Measurements from ENCODE around the gene ACKR4. TPM values are rescaled to one million over a fixed set of nuclear protein-coding genes. Genes with fewer than 3 reads are reported as not detected.

ACKR4 gene
- total and polyA plus RNA-seq, 7 experiments from 2014 or later = 0.16 to 0.51 (median 0.19) TPM; not detected in 4

DNA sequence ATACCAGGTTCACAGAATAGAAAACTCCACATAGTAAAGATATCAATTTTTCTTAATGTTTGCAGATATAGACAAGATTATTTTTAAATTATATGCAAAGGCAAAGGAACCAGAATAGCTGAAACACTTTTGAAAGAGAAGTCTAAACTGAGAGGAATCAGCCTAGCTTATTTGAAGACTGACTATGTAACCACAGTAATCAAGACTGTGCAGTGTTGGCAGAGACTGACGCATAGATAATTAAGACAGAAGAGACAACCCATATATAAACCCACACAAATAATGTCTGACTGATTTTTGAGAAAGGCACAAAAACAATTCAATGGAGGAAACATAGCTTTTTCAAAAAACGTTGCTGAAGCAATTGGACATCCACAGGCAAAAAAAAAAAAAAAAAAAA, 28.6 kb upstream of the ACKR4 start:
- CTCF ChIA-PET = no interaction called here
- Histone ChIP-seq H3K4me1 (ENCODE audit: control insufficient read depth in 2 of 2, insufficient read depth in 2 of 2, low read length in 2 of 2) (no peaks in the 10 kb centered on the region), H3K4me3 (ENCODE audit: low read length) (no peak overlapping the region), H3K9me3 (ENCODE audit: control insufficient read depth in 2 of 3, low read length in 3 of 3) (no peaks in the 10 kb centered on the region), H3K27me3 (ENCODE audit: control insufficient read depth in 2 of 2, insufficient read depth in 2 of 2, low read length in 2 of 2) (no peaks in the 10 kb centered on the region), H3K36me3 (ENCODE audit: control insufficient read depth in 2 of 3, insufficient read depth in 3 of 3, low read length in 3 of 3) (peaks cover 0 to 3% (median 0%) of the 10 kb centered on the region in 3 experiments), H3K27ac (ENCODE audit: low read depth, low read length) (no peak overlapping the region)
- intact Hi-C loops (cut with micrococcal nuclease) = no loop called here
- Mint-ChIP-seq H3K27ac (no peak overlapping the region), H3K9me3 (peaks cover 0 to 8% (median 0%) of the 10 kb centered on the region in 11 donors), H3K4me3 (no peak overlapping the region), H3K4me1 (peaks cover 0 to 5% (median 0%) of the 10 kb centered on the region in 7 donors), H3K36me3 (peaks cover 8 to 76% (median 44%) of the 10 kb centered on the region in 5 donors), H3K27me3 (no peaks in the 10 kb centered on the region)
- no peak for DNase-seq
- no peak for ATAC-seq
- POLR2A ChIA-PET = no interaction called here

DNA sequence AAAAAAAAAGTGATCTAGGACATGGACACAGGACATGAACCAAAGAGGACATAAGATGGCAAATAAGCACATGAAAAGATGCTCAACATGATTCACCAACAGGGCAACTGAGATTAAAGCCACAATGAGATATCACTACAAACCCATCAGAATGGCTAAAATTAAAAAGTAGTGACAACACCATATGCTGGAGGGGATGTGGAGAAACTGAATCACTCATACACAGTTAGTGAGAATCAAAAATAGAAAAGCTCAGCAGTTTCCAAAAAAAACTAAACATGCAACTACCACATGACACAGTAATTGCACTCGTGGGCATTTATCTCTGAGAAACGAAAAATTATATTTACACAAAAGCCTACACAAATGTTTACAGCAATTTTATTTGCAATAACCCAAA, 27.9 kb upstream of the ACKR4 start:
- peaks cover 0 to 5% (median 0%) of the 10 kb centered on the region in 7 donors for H3K4me1 Mint-ChIP-seq
- peak overlapping the region in 1 of 9 donors; percentile 14 for H3K27ac Mint-ChIP-seq
- H3K4me1 ChIP-seq (ENCODE audit: control insufficient read depth in 2 of 2, insufficient read depth in 2 of 2, low read length in 2 of 2) = no peaks in the 10 kb centered on the region
- peaks cover 0 to 5% (median 0%) of the 10 kb centered on the region in 11 donors for H3K9me3 Mint-ChIP-seq
- H3K27me3 ChIP-seq (ENCODE audit: control insufficient read depth in 2 of 2, insufficient read depth in 2 of 2, low read length in 2 of 2) = no peaks in the 10 kb centered on the region
- no peaks in the 10 kb centered on the region for H3K27me3 Mint-ChIP-seq
- H3K36me3 Mint-ChIP-seq = peaks cover 7 to 77% (median 48%) of the 10 kb centered on the region in 5 donors
- H3K36me3 ChIP-seq (ENCODE audit: control insufficient read depth in 2 of 3, insufficient read depth in 3 of 3, low read length in 3 of 3) = peaks cover 0 to 3% (median 0%) of the 10 kb centered on the region in 3 experiments
- ChIA-PET POLR2A (no interaction called here), CTCF (no interaction called here)
- intact Hi-C loops (cut with micrococcal nuclease) = no loop called here
- no peak overlapping the region for H3K4me3 ChIP-seq (ENCODE audit: low read length)
- no peaks in the 10 kb centered on the region for H3K9me3 ChIP-seq (ENCODE audit: control insufficient read depth in 2 of 3, low read length in 3 of 3)
- DNase-seq (no peak), ATAC-seq (no peak)
- no peak overlapping the region for H3K27ac ChIP-seq (ENCODE audit: low read depth, low read length)
- no peak overlapping the region for H3K4me3 Mint-ChIP-seq

DNA sequence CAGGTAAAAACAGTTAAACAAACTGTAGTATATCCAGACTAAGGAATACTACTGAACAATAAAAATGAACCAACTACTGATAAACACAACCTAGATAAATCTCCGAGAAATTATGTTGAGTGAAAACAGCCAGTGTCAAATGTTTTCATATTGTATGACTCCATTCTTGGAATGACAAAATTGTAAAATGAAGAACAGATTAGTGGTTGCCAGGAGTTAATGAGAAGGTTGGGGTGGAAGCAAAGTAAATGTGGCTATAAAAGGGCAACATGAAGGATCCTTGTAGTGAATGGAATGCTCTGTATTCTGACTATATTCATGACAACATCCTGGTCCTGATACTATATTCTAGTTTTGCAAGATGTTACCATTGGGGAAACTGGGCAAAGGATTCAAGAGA, 27.5 kb upstream of the ACKR4 start:
- no peak for DNase-seq
- ChIA-PET CTCF (no interaction called here), POLR2A (no interaction called here)
- Histone ChIP-seq H3K4me1 (ENCODE audit: control insufficient read depth in 2 of 2, insufficient read depth in 2 of 2, low read length in 2 of 2) (no peaks in the 10 kb centered on the region), H3K36me3 (ENCODE audit: control insufficient read depth in 2 of 3, insufficient read depth in 3 of 3, low read length in 3 of 3) (peaks cover 0 to 3% (median 0%) of the 10 kb centered on the region in 3 experiments), H3K4me3 (ENCODE audit: low read length) (no peak overlapping the region), H3K27me3 (ENCODE audit: control insufficient read depth in 2 of 2, insufficient read depth in 2 of 2, low read length in 2 of 2) (no peaks in the 10 kb centered on the region), H3K27ac (ENCODE audit: low read depth, low read length) (no peak overlapping the region), H3K9me3 (ENCODE audit: control insufficient read depth in 2 of 3, low read length in 3 of 3) (no peaks in the 10 kb centered on the region)
- H3K4me1 Mint-ChIP-seq = peaks cover 0 to 5% (median 0%) of the 10 kb centered on the region in 7 donors
- H3K4me3 Mint-ChIP-seq = no peak overlapping the region
- H3K36me3 Mint-ChIP-seq = peaks cover 3 to 75% (median 47%) of the 10 kb centered on the region in 5 donors
- ATAC-seq = no peak
- intact Hi-C loops (cut with micrococcal nuclease) = no loop called here
- H3K27me3 Mint-ChIP-seq = no peaks in the 10 kb centered on the region
- no peak overlapping the region for H3K27ac Mint-ChIP-seq
- peaks cover 0 to 5% (median 0%) of the 10 kb centered on the region in 11 donors for H3K9me3 Mint-ChIP-seq

DNA sequence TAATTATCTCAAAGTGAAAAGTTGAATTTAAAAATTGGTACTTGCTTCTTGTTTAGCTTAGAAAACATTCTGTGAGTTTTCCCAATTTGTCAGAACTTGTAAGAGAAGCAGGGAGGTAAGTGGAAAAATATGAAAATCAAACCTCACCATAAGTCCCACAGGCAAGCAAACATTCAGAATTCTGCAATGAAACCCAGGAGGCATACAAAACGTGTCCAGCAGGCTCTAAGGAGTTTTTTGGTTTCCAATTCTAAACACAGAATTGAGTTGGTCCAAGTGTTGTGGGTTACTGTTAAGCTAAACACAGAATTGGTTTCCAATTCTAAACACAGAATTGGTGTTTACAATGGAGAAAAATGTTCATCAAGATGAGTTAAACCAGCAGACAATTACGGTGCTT, 27.1 kb upstream of the ACKR4 start:
- DNase-seq = no peak
- ChIA-PET POLR2A (no interaction called here), CTCF (no interaction called here)
- intact Hi-C loops (cut with micrococcal nuclease) = no loop called here
- H3K36me3 Mint-ChIP-seq = peaks cover 0 to 71% (median 42%) of the 10 kb centered on the region in 5 donors
- Histone ChIP-seq H3K9me3 (ENCODE audit: control insufficient read depth in 2 of 3, low read length in 3 of 3) (no peaks in the 10 kb centered on the region), H3K27me3 (ENCODE audit: control insufficient read depth in 2 of 2, insufficient read depth in 2 of 2, low read length in 2 of 2) (no peaks in the 10 kb centered on the region), H3K4me3 (ENCODE audit: low read length) (no peak overlapping the region), H3K27ac (ENCODE audit: low read depth, low read length) (no peak overlapping the region), H3K36me3 (ENCODE audit: control insufficient read depth in 2 of 3, insufficient read depth in 3 of 3, low read length in 3 of 3) (peaks cover 0 to 3% (median 0%) of the 10 kb centered on the region in 3 experiments), H3K4me1 (ENCODE audit: control insufficient read depth in 2 of 2, insufficient read depth in 2 of 2, low read length in 2 of 2) (no peaks in the 10 kb centered on the region)
- ATAC-seq = no peak
- no peaks in the 10 kb centered on the region for H3K27me3 Mint-ChIP-seq
- H3K4me1 Mint-ChIP-seq = peaks cover 0 to 5% (median 0%) of the 10 kb centered on the region in 7 donors
- H3K9me3 Mint-ChIP-seq = peaks cover 0 to 5% (median 0%) of the 10 kb centered on the region in 11 donors
- no peak overlapping the region for H3K4me3 Mint-ChIP-seq
- H3K27ac Mint-ChIP-seq = no peak overlapping the region

DNA sequence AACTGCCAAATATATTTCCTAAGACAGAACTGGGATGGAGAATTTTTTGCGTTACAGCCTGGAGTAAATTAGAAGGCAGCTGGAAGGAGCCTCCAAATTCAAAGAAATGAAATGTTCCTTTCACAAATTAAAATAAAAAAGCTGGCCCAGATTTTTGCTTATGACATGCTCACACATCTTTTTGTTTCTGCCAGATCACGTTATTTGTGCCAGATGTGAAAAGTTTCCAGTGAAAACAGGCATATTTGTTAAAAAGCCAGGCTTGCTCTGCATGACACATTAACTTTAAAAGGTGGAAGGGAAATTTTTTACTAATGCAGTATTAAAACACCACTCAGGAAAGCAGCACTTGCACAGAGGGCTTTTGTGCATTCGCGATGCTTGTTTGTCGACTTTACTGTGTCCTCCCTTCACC, 23.3 kb upstream of the ACKR4 start:
- H3K27me3 ChIP-seq (ENCODE audit: control insufficient read depth in 2 of 2, insufficient read depth in 2 of 2, low read length in 2 of 2) = no peaks in the 10 kb centered on the region
- intact Hi-C loops (cut with micrococcal nuclease) = no loop called here
- Mint-ChIP-seq H3K27ac (no peak overlapping the region), H3K4me1 (peaks cover 0 to 5% (median 0%) of the 10 kb centered on the region in 7 donors), H3K36me3 (peaks cover 10 to 81% (median 59%) of the 10 kb centered on the region in 5 donors), H3K27me3 (no peaks in the 10 kb centered on the region), H3K9me3 (peaks cover 0 to 3% (median 0%) of the 10 kb centered on the region in 11 donors), H3K4me3 (no peak overlapping the region)
- ATAC-seq (no peak), DNase-seq (no peak)
- H3K9me3 ChIP-seq (ENCODE audit: control insufficient read depth in 2 of 3, low read length in 3 of 3) = no peaks in the 10 kb centered on the region
- ChIA-PET CTCF (no interaction called here), POLR2A (no interaction called here)
- H3K4me3 ChIP-seq (ENCODE audit: low read length) = no peak overlapping the region
- H3K36me3 ChIP-seq (ENCODE audit: control insufficient read depth in 2 of 3, insufficient read depth in 3 of 3, low read length in 3 of 3) = peaks cover 0 to 27% (median 0%) of the 10 kb centered on the region in 3 experiments
- H3K27ac ChIP-seq (ENCODE audit: low read depth, low read length) = no peak overlapping the region
- H3K4me1 ChIP-seq (ENCODE audit: control insufficient read depth in 2 of 2, insufficient read depth in 2 of 2, low read length in 2 of 2) = no peaks in the 10 kb centered on the region

DNA sequence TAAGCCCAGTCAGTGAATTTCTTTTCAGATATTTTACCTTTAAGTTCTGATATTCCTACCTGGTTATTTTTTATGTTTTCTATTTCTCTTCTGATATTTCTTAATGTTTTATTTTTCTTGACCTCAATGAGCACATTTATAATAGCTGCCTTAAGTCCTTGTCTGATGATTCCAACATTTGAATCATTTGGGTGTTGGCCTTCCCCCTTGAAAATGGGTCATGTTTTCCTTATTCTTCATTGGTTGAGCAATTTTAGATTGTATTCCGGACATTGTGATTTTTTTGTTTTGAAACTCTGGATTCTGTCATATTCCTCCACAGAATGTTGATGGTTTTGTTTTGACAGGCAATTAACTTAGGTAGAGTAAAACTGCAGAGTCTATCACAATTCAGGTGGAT, 9.7 kb upstream of the ACKR4 start:
- Mint-ChIP-seq H3K9me3 (peaks cover 0 to 11% (median 5%) of the 10 kb centered on the region in 11 donors), H3K4me1 (peaks cover 0 to 4% (median 0%) of the 10 kb centered on the region in 7 donors), H3K4me3 (no peak overlapping the region), H3K27ac (no peak overlapping the region), H3K36me3 (peaks cover 15 to 59% (median 35%) of the 10 kb centered on the region in 5 donors), H3K27me3 (no peaks in the 10 kb centered on the region)
- ChIA-PET CTCF (no interaction called here), POLR2A (no interaction called here)
- Histone ChIP-seq H3K36me3 (ENCODE audit: control insufficient read depth in 2 of 3, insufficient read depth in 3 of 3, low read length in 3 of 3) (no peaks in the 10 kb centered on the region), H3K27ac (ENCODE audit: low read depth, low read length) (no peak overlapping the region), H3K9me3 (ENCODE audit: control insufficient read depth in 2 of 3, low read length in 3 of 3) (no peaks in the 10 kb centered on the region), H3K4me1 (ENCODE audit: control insufficient read depth in 2 of 2, insufficient read depth in 2 of 2, low read length in 2 of 2) (no peaks in the 10 kb centered on the region), H3K4me3 (ENCODE audit: low read length) (no peak overlapping the region), H3K27me3 (ENCODE audit: control insufficient read depth in 2 of 2, insufficient read depth in 2 of 2, low read length in 2 of 2) (no peaks in the 10 kb centered on the region)
- no peak for DNase-seq
- intact Hi-C loops (cut with micrococcal nuclease) = no loop called here
- ATAC-seq = no peak

DNA sequence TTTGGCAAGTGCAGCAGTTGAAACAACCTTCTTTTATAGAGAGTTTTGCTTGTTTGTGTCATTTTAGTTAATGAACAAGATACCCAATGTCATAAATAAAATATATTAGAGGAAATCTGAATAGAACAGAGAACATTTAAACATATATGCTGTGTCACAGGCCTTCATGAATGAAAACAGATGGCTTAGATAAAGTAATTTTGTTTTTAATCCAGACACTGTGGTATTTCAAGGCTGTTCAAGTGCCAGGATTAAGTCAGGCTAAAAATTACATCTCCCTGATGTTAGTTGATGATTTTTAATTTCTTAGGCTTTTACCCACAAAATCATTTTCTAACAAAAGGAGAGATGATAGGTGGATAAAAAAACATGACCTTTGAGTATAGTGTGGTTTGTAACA, 4.9 kb upstream of the ACKR4 start:
- no peaks in the 10 kb centered on the region for H3K27me3 ChIP-seq (ENCODE audit: control insufficient read depth in 2 of 2, insufficient read depth in 2 of 2, low read length in 2 of 2)
- POLR2A ChIA-PET = no interaction called here
- peaks cover 0 to 6% (median 0%) of the 10 kb centered on the region in 7 donors for H3K4me1 Mint-ChIP-seq
- peaks cover 0 to 11% (median 3%) of the 10 kb centered on the region in 11 donors for H3K9me3 Mint-ChIP-seq
- DNase-seq (no peak), ATAC-seq (no peak)
- H3K27me3 Mint-ChIP-seq = no peaks in the 10 kb centered on the region
- CTCF ChIA-PET = interaction anchor here (0.7 kb wide), 1 partner anchor 1622 kb away, joined by 3 read pairs; no protein-coding TSS in a partner anchor
- intact Hi-C loops (cut with micrococcal nuclease) = no loop called here
- H3K36me3 Mint-ChIP-seq = peaks cover 19 to 81% (median 68%) of the 10 kb centered on the region in 5 donors
- H3K4me1 ChIP-seq (ENCODE audit: control insufficient read depth in 2 of 2, insufficient read depth in 2 of 2, low read length in 2 of 2) = no peaks in the 10 kb centered on the region
- no peaks in the 10 kb centered on the region for H3K9me3 ChIP-seq (ENCODE audit: control insufficient read depth in 2 of 3, low read length in 3 of 3)
- H3K27ac Mint-ChIP-seq = no peak overlapping the region
- no peaks in the 10 kb centered on the region for H3K36me3 ChIP-seq (ENCODE audit: control insufficient read depth in 2 of 3, insufficient read depth in 3 of 3, low read length in 3 of 3)
- H3K27ac ChIP-seq (ENCODE audit: low read depth, low read length) = no peak overlapping the region
- no peak overlapping the region for H3K4me3 ChIP-seq (ENCODE audit: low read length)
- no peak overlapping the region for H3K4me3 Mint-ChIP-seq
